Ramos (cell line): Measurements from ENCODE around the gene CD248.
"Not testable (repeated sequence)": the region's sequence is repeated elsewhere in the genome, so short reads cannot be mapped to it uniquely, and the experiment has no call there.

Experiments
- in situ Hi-C: fragments of 300-500 bp; cut with MboI; formaldehyde crosslinking; loops from one replicate; pipeline ENCODE4 v1.14.3; 2022; ENCODE audit warnings: low sequenced_read_pairs; ENCODE audit not compliant: unreplicated experiment

CD248 gene

DNA sequence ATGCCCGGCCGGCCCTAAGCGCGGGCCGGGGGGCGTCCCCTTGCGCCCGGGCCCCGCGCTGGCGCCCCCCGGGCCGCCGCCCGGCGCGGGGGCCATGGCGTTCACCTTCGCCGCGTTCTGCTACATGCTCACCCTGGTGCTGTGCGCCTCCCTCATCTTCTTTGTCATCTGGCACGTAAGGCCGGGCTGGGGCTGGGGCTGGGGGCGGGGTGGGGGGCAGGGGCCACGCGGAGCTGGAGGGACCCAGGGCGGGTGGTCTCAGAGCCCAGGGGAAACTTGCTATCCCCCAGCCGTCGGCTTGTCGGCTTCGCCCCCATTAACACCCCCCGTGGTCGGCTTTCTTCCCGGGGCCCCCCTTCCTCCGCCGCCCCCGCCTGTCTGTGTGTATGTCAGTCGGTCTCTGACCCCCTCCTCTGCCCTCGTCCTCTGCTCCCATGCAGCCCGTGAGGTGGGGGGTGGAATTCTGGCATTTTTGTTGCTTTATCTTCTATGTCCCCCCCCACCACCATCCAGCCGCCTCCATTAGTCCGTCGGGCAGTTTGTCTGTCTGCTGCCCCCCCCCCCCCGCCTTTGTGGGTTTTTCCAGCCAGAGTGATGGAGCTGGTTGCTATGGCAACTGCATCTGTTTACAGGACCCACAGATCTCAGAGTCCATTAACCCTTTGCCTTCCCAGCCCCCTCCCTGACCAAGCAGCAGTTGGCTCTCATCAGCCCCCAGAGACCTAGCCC lies 38.3 kb downstream of the CD248 start:
- in situ Hi-C loops = no loop called here

DNA sequence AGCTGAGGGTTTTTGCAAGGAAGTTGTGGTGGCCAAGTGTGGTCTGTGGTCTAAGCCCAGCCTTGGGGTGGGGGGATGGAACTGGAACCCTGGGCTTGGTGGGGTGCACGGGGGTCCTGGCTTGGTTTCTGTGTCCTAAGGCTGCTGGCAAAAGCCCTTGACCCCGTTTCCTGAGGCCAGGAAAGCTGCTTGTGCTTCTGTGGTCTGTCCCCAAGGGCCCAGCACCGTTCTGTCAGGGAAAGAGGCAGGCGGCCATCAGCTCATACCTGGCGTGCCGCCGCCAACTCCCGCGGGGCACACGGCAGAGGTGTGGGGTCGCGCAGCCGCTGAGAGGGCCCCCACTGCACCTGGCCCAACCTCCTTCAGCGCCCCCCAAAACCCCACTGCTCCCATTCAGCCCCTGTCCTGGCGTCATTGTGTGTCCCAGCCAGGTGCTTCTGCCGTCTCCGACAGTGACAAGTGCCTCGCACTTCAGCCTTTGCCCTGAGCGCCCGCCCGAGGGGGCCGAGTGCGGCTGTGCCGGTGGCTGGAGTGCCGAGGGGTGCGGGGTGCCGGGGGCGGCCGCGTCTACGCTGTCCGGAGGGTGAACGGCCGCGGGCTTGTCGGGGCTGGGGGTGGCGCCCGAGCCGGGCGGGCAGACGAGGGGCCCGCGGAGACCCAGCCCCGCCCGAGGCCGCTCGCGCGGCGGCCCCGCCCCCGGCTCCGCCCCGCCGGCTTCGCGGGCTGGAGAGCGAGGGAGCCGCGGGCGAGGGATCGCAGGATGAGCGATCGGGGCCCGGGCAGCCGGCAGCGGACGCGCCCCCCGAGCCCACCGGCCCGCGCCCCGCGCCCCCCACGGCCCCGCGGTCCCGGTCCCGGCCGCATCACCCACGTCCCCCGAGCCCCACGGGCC lies 39.1 kb downstream of the CD248 start, which contains the start of gene CNIH2:
Gene CNIH2 (plus strand): TSS at position 705 of the 892 bp plus-strand sequence. CDS start 282 bp downstream, outside the sequence.
- in situ Hi-C loops = no loop called here

DNA sequence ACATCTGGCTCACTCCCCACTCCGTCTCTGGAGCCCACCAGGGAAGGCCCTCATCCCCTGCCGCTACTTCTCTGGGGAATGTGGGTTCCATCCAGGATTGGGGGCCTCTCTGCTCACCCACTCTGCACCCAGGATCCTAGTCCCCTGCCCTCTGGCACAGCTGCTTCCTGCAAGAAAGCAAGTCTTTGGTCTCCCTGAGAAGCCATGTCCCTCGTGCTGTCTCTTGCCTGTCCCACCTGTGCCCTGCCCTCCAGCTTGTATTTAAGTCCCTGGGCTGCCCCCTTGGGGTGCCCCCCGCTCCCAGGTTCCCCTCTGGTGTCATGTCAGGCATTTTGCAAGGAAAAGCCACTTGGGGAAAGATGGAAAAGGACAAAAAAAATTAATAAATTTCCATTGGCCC lies 39.8 kb downstream of the CD248 start:
- in situ Hi-C loops = not testable (repeated sequence)

DNA sequence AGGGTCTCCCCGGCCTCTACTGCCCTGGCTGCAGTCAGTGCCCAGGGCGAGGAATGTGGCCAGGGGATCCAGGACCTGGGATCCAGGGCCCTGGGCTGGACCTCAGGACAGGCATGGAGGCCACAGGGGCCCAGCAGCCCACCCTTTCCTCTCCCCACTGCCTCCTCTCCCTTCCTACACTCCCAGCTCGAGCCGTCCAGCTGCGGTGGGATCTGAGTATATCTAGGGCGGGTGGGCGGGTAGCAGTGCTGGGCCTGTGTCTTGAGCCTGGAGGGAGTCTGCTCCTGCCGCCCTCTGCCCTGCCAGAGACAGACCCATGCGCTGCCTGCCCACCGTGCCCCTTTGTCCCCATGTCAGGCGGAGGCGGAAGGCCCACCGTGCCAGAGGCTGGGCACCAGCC lies 40.2 kb downstream of the CD248 start:
- in situ Hi-C loops = not testable (repeated sequence)

DNA sequence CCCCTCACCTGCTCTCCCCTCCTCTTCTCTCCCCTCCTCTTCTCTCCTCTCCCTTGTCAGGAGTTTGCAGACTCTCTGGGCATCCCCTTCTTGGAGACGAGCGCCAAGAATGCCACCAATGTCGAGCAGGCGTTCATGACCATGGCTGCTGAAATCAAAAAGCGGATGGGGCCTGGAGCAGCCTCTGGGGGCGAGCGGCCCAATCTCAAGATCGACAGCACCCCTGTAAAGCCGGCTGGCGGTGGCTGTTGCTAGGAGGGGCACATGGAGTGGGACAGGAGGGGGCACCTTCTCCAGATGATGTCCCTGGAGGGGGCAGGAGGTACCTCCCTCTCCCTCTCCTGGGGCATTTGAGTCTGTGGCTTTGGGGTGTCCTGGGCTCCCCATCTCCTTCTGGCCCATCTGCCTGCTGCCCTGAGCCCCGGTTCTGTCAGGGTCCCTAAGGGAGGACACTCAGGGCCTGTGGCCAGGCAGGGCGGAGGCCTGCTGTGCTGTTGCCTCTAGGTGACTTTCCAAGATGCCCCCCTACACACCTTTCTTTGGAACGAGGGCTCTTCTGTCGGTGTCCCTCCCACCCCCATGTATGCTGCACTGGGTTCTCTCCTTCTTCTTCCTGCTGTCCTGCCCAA lies 40.7 kb downstream of the CD248 start:
- in situ Hi-C loops = no loop called here

DNA sequence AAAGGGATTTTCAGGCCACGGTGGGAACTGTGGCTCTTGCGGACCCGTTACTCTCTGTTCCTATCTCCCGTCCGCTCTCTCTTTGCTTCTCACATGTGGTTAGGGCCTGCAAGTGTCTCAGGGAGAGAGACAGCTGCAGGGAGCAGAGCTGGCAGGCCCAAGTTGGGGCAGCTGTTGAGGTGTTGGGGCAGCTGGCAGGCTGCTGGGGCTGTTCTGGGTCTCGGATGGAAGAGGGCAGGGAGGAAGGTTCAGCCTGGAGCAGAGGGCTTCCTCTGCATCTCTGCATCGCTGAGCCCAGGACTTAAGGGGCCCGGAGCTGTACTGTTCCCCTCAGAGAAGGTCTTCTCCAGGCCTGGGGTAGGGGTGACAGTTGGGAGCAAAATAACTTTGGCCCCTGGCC lies 41.4 kb downstream of the CD248 start:
- in situ Hi-C loops = no loop called here

DNA sequence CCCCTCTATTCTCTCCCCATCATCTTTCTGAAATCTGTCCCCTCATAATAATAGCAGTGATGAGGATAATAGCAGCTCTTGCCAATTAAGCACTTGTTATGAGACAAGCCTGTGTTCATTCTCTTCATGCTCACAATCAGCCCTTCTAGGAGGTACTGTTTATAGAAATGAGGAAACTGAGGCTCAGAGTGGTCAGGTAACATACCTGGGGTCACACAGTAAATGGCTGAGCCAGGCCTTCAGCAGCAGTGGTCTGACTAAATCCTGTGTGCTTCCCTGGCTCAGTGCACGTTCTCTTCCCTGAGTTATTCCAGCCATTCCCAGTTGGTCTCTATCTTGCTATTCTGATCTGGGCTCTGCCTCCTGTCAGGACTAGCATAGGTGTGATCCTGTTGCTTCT lies 42.6 kb downstream of the CD248 start:
- in situ Hi-C loops = no loop called here

DNA sequence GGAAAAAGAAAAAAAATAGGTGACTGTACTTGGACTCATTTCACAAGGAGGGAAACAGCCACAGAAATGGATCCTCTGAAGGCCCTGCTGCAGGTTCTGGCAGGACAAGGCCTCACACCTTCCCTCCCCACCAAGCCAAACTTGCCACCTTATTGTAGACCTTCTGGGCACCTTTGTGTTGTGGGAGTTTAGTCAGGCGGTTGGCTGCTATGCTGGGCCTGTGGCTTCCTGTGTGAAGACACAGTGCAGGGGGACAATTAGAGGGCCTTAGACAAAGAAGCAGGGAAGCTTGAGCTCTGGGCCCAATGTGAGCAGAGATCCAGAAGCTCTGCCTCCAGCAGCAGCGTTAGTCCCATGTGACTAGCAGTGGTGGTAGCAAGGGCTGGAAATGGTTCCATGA lies 44.2 kb downstream of the CD248 start:
- in situ Hi-C loops = no loop called here

DNA sequence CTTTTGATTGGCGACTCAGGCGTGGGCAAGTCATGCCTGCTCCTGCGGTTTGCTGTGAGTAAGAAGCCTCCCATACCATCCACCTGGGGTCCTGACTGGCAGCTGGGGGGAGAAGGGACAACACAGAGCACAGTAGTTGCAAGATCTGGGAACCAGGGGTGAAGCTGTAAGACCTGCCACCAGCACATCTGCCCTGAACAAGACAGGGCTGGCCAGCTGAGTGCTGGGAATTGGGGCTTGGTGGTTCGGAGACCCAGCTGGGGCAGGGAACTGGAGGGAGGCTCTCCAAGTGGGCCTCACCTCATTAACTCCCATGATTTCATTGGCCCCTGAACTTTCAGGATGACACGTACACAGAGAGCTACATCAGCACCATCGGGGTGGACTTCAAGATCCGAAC lies 45.0 kb downstream of the CD248 start:
- in situ Hi-C loops = no loop called here

DNA sequence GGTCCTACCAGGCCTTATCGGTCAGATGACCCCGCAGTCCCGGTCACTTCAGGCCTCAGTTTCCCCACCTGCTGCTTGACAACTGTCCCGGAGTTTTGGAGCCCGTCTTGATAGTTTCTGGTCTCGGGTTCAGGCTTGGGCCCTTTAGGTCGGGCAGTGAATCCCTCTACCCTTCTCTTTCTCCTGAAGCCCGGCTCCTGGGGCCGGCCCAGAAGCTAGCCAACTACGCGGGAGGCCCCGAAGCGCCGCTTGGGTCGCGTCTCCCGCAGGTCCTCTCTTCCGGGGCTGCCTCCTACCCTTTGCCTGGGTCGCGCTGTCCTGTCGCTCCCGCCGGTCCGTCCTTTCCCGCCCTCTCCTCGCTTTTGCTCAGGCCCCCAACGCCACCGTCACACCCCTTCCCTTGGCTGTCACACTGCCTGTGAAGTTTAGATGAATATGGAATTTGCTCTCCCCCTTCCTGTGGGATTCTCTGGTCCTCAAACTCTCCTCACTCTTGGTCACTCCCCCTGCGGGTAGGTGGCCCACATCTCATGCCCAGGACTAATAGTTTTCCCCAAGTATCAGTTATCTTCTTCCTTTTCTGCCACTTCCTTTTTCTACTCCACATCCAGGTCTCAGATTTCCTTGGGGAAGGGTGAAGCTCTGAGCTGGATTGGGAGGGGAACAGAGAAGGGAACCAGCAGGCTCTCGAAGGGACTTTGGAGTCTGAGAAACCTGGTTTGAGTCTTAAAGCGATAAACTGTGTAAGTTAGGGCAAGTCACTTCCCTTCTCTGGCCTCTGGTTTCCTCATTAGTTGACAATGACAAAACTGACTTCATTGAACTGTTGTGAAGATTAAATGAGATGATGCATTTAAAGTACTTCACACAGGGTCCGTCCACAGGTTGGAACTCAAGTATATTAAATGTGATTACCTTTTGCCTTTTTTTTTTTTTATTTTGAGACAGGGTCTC lies 47.6 kb downstream of the CD248 start:
- in situ Hi-C loops = no loop called here

DNA sequence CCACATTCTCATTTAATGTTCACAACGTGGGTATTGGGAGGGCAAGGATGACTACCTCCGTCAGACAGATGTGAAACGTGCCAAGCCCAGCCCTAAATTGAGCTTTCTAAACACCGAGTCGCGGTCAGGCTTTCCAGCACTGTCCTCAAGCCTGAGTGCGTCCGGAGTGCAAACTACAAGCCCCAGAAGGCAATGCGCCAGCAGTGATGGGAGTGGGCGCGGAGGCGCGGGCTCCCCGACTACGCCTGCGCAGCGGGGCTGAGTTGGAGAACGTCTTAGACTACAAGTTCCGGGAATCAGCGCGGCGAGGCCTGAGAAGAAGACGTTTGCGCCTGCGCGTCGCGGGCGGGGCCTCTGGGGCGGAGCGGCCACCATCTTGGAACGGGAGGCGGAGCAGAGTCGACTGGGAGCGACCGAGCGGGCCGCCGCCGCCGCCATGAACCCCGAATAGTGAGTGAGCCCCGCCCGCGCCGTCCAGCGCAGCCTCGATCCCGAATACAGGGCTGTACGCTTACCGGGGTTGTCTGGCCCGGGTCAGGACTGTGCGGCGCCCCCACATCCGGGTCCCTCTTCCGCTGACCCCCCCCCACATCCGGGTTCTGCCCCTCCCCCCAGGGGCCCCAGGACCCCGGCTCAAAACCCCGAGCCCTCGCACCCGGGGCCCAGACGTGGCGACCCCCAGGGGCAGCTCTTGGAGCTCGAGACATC lies 48.4 kb downstream of the CD248 start, which contains the start of gene RAB1B:
Gene RAB1B (plus strand): TSS at position 396 of the 708 bp plus-strand sequence. CDS start 41 bp downstream, at position 437.
- in situ Hi-C loops = no loop called here

DNA sequence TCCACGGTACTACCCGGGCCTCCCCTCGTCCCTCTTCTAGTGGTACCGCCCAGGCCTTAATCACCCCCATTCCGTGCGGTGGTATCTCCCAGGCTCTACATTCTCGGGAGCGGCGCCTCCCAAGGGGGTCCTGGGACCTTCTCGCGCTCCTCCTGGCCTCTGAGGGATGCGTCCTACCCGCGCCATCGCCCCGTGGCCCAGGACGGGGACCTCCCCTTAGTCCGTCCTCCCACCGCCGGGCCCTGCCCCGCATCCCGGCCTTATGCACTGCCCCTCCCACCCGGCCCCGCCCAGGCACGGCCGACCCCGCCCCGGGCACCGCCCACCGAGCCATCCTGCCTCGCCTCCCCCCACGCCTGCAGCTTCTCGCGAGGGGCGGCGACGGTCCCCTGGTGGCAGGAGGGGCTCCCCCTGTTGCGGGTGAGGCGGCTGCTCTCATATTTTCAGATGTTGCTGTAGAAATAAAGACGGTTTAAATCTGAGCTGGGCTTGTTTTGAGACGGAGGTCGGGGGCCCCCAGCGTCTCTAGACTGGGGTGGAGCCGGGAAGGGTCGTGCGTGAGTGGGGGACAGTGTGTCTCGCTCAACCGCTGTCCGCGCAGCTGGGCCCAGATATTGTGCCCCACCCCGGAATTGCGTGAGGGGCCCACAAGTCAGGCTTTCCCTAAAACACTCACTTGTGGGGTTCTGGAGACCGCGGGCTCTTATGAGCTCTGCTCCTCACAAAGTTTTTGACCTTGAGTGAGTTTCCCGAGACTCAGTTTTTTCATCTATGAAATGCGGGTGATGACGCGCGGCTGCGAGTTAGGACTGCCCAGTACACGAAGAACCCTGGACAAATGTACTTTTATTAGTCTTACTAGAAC lies 49.2 kb downstream of the CD248 start:
- in situ Hi-C loops = no loop called here

DNA sequence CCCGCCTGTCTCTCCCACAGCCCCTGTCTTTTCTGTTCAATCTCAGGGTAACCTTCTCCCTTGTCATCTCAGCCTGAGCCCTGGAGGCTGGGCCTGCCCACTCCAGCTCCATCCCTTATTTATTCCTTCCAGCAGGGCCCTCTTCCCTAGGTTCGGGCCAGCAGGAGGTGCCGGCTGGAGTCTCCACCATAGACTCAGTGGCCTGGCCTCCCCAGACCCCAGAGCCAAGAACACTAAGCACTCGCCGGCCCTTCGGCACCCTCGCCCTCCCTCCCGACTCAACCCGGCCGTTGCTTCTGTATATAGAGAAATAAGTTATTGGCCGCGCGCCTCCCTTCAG lies 49.8 kb downstream of the CD248 start:
- in situ Hi-C loops = no loop called here

DNA sequence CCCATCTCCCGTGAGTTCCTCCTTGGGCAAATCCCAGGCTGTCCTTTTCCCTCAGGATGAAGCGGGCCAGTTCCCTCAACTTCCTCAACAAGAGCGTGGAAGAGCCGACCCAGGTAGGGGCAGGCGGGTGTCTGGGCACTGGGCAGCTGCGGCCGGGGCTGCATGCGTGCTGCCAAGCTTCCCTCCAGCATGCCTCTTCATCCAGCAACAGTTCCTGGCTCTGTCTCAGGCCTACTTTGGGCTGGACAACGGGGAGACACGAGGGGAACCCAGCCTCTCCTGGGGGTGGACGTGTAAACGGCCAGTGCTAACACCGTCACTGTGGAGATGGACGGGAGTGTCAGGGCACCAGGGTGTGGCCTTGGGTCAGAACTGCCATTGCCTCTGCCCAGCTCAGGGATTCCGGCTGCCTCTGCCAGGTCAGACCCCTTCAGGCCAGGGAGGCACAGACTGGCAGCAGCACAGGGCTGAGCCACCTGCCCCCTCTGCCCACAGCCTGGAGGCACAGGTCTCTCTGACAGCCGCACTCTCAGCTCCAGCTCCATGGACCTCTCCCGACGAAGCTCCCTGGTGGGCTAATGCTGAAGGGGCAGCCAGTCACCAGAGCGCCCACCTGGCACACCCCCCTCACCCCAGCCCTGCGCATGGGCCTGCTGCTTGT lies 50.3 kb downstream of the CD248 start:
- in situ Hi-C loops = no loop called here

DNA sequence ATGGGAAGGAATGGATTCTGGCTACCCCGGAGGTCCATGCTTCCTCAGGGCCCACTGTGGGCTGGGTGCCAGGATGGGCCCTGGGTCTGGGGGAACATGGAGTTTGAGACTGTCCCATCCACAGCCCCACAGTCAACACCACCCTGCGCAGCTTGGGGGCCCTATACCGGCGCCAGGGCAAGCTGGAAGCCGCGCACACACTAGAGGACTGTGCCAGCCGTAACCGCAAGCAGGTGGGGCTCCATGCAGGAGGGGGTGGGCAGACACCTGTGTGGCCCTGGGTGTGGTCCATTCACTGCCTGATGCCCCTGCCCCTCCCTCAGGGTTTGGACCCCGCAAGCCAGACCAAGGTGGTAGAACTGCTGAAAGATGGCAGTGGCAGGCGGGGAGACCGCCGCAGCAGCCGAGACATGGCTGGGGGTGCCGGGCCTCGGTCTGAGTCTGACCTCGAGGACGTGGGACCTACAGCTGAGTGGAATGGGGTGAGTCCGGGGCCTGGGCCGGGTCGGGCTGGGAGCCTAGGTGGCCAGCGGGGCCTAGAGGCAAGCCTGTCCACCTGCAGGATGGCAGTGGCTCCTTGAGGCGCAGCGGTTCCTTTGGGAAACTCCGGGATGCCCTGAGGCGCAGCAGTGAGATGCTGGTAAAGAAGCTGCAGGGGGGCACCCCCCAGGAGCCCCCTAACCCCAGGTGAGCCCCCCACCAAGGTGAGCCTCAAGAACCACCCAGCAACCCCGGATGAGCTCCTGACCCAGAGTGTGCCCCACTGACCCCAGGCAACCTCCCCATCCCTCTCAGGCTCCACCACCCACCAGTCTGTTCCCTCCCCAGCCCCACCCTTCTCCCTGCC lies 51.1 kb downstream of the CD248 start:
- in situ Hi-C loops = no loop called here

DNA sequence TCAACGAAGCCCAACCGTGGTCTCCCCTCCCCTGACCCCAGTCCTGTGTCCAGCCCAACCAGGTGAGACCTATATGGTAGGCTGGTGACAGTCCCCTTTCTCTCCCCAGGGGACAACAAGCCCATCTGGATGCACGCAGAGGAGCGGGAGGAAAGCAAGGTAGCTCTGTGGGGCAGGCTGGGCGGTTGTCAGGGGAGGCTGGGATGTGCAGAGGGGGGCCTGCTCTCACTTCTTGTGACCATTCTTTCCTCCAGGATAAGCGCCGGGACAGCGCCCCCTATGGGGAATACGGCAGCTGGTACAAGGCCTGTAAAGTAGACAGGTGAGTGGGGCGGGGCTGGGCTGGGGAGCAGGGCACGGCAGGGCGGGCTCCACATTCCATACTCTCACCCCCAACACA lies 51.9 kb downstream of the CD248 start:
- in situ Hi-C loops = no loop called here
